Right lobe of liver (tissue), 4 donors: ENCODE measurements around the gene PIGL.
"Not testable (repeated sequence)": the region's sequence is repeated elsewhere in the genome, so short reads cannot be mapped to it uniquely, and the experiment has no call there.

Source experiments
- CTCF ChIP-seq, 4 donors: fragments of 200-600 bp in 3 of 4; fragments of 450-650 bp in 1 of 4; IDR thresholded peaks; one replicate each; pipeline versions ENCODE4 v1.5.1 to v1.8.0; 2016 to 2022; ENCODE audit warnings: antibody characterized with exemption in 4 of 4, mild to moderate bottlenecking in 2 of 4
- POLR2A ChIP-seq: fragments of 450-650 bp; IDR thresholded peaks from one replicate; pipeline ENCODE4 v1.6.1; 2017; ENCODE audit warnings: antibody characterized with exemption, mild to moderate bottlenecking
- donor health status: DM: no; HTN: no; CAD: no.
- donor health status: DM: no; HTN: no; CAD: no.
- donor health status: DM: no; HTN: yes; CAD: no.

GRCh38 chr17:16216341-16217001 is 539 bp upstream of the PIGL start:
- not testable (repeated sequence) for TF ChIP-seq CTCF (IDR thresholded peaks at IDR 0.05); POLR2A
